RPMI7951 (cell line): ENCODE data around the gene BHLHE23. TPM values are rescaled to one million over a fixed set of nuclear protein-coding genes. Genes with fewer than 3 reads are reported as not detected.

ENCODE experiments used
- DNase-seq: peaks from one replicate; pipeline ENCODE4 v3.0.0-alpha.2; 2012; ENCODE audit warnings: low read depth
- total RNA-seq: library from RNA; depleted of rRNA; stranded (reverse); fragments of >200 nt; shearing (Covaris generic); gene quantifications from 2 replicates; pipeline ENCODE4 v1.2.3, GENCODE V29; 2014

BHLHE23 gene
- total RNA-seq, 1 experiment from 2014 or later, result not detected

DNA sequence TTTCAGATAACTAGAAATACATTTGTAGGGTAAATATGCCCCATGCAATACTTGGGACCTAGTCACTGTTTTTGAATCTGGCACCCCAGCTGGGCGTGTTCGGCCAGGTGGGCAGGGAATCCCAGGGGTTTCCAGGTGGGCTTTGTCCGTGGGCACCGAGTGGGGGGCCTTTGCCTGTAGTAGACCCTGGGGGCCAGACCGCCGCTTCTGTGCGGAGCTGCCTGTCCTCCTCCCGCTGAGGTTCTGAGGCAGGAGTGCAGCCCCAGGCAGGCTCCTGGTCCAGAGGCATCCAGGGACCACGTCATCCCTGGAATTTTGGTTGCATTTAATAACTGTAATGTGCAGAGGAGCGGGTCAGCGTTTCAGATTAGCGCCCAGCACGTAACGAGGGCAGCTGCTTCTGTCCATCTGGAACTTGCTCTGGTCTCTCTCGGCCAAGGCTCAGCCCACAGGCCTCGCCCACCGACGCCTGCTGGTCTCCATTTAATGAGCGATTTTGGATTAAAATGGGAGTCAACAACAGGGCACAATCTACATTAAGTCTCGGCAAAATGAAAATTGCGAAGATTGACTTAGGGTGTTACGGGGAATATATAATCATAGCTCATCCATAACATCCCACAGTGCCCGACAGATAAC, 12.8 kb downstream of the BHLHE23 start:
- no peak for DNase-seq

DNA sequence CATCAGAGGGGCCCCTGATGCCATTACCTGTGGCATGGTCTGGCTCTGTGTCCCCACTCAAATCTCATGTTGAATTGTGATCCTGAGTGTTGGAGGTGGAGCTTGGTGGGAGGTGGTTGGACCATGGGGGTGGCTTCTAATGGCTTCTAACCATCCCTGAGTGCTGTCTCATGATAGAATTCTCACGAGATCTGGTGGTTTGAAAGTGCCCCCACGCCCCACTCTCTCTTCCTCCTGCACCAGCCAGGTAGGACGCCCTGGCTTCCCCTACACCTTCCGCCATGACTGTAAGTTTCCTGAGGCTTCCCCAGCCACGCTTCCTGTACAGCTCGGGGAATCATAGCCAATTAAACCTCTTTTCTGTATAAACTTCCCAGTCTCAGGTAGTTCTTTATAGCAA, 14.9 kb downstream of the BHLHE23 start:
- no peak for DNase-seq

DNA sequence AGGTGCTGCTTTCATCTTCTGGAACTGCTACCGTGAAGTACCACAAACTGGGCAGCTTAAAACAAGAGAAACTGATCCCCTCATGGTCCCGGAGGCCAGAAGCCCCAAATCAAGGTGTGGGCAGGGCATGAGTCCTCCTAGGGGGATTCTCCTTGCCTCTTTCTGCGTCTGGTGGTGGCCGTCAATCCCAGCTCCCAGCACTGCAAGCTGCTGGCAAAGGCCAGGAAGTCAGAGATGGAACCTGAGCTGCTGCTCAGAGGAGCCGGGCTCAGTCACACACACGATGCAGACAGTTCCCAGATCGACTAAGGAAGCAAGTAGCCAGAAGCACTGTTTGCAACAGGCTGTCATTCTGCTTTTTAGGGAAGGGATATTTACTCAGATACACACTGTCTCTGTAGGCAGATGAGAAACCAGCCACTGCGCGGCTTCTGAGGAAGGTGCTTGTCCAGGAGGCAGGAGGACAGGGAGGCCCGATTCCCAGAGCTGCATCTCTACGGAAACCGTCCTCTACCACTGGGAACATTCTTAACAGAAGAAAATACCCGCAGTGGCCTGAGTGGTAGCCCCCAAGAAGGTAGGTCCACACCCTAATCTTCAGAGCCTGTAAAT, 15.5 kb downstream of the BHLHE23 start:
- DNase-seq, result no peak

DNA sequence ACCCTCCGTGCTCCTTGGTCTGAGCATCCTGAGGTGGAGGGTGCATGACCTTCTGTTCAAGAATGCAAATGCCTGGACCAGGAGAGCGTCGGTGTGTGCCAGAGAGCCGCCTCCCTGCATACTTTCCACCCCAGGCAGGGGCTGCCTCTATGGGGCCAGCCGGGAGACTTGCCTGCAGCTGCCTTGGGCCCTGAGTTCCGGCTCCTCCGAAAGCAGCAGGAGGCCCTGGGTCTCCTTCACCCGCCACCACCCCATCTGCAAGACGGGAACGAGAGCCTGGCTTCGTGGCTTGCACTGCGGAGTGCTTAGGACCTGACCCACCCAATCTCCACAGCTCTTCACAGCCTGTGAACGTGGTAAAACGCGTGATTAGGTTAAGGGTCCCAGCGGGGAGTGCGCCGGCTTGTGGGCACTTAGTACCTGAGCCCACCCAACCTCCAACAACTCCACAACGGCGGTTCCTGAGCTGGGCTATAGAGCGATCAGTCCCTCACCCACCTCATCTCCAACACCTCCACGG, 16.4 kb downstream of the BHLHE23 start:
- no peak for DNase-seq

DNA sequence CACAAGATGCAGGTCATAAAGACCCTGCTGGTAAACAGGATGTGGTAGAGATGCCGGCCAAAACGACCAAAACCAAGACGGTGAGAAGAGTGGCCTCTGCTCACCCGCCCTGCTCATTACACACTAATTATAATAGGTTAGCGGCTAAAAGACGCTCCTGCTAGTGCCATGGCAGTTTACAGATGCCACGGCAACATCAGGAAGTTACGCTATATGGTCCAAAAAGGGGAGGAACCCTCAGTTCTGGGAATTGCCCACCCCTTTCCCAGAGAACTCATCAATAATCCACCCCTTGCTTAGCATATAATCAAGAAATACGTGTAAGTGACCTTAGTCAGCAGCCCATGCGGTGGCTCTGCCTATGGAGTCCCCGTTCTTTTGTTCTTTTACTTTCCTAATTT, 17.6 kb downstream of the BHLHE23 start:
- no peak for DNase-seq

DNA sequence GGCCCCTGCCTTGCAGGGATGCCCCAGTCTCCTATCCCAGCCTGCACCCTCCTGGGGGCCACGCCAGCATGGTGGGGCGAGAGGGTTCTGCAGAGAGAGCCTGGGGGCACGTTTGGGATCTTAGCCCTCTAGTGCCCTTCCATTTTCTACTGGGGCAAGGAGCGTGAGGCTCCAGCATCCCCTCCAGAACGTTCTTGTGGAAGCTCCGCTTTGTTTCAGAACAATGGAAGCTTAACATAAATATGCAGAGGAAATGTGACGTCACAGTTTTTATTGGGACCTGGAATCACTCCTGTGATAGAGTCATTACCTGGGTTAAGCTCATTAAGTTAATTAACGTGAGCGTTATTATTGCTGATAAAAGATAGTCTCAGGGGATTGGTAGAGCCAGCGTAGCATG, 19.6 kb downstream of the BHLHE23 start:
- DNase-seq, result no peak

DNA sequence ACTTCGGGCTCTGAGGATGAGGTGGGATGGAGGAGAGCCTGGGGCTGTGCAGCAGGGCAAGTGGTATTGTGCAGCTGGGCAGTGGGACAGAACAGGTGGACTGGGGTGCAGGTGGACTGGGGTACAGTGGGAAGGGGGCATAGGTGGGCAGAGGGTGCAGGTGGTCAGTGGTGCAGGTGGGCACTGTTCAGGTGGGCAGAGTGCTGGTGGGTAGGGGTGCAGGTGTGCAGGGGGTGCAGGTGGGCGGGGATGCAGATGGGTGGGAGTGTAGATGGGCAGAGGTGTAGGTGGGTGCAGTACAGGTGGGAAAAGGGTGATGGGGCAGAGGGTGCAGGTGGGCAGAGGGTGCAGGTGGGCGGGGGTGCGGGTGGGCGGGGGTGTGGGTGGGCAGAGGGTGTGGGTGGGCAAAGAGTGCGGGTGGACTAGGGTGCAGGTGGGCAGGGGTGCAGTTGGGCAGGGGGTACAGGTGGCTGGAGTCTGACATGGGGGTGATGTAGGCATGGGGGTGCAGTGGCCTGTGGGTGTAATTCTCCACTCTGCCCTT, 20.4 kb downstream of the BHLHE23 start:
- DNase-seq, result no peak

DNA sequence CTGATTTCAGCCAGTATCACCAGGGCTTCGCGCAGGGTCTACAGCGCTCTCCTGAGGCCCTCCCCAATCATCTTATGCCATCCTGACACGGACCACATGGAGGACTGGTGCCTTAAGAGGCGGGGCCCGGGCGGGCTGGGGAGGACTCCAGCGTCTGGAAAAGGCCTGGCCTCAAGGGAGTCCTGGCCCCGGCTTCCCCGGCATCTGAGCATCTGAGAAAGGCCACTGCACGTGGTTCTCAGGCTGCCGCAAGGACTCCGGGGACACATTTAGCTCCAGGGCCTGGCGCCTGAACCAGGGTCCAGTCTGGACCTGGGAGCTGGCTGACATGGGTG, 21.4 kb downstream of the BHLHE23 start:
- no peak for DNase-seq

DNA sequence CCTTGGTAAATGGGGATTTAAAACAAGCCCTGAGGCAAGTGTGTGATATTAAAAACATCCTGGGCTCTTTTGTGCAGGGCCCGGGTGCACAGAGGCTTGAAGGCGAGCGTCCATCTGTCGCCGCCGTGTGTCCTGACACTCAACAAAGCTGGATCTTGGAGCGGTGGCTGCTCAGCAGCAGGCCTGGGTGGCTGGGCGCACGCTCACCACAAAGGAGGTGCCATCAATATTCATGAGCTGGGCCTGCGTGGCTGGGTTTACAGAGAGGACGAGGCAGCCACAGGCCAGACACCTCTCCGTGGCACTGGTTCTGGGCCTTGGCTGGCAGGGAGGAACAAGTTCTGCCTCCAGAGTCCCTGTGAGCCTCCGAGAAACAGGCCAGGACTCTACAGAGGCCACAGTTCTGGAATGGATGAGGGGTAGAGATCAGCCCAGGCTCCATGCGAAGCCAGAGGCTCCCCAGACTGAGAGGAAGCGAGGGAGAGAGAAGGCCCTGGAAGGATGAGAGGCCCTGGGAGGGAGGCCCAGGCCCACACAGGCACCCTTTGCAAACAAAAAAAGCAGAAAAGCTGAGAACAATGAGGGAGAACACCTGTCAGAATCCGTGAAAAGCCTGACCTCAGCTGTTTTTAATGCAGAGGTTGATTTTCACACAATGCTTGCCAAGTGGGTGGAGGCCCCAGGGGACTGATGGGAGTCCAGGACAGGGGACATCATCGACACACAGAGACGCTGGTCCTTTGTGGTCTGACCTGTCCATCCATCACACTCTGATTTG, 21.9 kb downstream of the BHLHE23 start:
- DNase-seq, result no peak

DNA sequence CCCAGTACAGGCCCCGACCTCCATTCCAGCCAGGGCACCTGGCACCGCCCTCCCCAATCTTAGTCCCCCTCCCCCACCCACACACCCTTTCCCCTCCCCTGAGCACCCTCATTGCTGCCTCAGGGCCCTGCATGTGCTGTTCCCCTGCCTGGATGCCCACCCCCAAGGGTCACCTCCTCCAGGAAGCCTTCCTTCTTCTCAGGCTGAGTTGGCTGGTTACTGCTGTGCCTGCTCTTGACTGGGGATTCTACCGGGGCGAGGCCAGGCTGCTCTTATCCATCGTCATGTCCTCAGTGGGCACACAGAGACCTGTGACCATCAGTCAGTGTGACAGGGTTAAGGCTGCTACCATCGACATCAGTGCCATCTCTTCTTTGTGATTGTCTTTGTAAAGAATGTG, 23.6 kb downstream of the BHLHE23 start:
- no peak for DNase-seq

DNA sequence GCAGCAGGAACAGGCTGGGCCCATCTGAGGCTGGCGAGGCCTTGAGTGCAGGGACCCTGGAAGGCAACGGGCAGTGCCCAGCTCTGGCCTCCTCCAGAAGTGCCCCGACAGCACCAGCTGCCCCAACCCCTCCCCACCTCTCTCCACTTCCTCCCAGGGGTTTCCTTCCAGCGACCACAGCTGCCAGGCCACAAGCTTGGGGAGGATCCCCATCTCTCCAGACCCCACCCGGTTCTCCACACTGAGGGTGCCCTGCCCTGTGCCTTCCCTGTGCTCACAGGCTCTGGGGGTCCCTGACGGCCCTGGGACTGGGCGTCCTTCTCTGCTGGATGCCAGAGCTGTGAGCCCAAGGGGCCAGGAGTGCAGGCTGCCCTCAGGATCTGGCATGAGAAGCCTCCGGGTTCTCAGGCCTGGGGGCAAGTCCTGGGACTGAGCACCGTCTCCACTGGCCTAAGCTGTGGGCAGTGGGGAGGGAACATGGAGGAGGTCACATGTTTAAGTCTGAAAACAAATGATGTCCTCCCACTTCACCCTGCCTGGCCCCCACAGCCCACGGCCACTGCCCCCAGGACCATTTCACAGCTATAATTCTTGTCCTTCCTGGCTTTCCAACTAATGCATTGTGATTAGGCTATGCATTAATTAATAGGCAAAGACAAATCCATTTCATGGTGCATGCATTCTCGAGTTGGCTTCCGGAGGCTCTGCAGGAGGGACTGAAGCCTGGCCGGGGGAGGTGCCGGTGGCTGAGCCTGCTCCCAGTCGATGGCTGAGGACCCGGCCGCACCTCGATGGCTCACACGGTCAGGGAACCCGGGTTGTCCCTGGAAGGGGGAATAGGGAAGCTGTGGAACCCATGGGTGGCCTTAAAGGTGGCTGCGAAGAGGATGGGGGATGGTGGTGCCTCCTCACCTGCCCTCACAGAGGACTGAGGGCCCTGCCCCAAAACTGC, 24.4 kb downstream of the BHLHE23 start:
- DNase-seq, result no peak

DNA sequence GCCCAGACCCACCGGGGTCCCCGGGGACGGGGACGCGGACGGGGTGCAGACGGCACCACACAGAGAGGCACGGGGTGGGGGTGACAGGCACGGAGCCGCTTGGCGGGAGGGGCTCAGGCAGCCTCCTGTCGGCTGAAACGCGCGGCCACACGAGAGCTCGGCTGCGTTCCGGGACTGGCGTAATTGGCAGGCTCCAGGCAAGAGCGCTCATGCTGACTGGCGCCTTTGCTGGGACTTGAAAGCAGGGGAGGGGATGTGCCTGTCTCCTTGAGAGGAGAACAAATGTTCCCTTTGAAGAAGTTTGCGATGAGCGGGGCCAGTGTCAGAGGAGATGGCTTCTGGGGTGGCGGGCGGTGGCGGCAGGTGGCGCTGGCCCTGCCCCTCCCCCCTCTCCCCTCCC, 25.8 kb downstream of the BHLHE23 start:
- DNase-seq, result no peak

DNA sequence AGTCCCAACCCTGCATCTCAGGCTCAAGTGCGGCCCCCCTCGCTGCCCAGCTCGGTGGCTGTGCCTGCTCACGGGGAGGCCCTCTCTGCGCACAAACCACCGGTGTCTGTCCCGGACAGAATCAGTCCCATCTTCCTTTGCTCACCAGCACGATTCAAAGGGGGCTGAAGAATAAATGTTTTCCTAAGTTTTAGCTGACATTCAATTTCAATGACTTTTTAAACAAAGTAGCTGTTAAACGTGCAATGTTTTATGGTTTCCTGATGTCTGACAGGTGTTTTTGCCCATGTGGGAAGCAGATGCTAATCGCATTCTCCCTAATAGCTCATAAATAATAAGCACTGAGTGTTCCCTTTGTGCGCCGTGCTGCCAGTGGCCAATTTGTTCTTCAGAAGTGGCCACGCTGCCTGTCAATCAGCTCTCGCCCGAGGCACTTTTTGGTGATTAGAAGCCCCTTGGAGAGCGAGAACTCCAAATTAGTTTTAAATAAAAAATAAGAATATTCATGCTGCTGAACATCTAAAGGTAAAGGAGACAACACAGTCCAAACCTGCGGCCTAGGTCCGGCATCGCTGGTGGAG, 26.3 kb downstream of the BHLHE23 start:
- DNase-seq, result no peak

DNA sequence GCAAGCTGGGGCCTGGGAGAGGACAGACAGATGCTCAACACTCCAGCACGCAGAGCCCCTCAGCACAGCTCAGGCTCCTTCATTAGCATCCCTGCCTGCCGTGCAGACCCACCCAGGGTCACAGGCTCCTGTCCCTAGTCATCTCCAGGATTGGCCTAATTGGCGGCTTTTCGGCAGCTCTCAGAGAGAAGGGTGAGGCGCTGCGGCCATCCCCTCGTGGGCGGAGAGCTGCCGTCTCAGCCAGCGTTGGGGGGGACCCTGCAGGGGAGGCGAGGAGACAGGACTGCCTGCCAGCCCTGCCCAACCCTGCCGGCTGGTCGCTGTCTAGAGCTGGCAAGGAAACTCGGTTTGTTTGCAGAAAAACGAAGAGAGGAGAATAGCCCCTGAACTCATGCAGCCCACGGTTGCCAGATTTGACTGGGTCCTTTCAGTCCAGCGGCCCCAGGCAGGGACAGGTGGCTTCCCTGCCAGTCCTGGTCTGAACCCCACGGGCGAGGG, 26.8 kb downstream of the BHLHE23 start:
- no peak for DNase-seq

DNA sequence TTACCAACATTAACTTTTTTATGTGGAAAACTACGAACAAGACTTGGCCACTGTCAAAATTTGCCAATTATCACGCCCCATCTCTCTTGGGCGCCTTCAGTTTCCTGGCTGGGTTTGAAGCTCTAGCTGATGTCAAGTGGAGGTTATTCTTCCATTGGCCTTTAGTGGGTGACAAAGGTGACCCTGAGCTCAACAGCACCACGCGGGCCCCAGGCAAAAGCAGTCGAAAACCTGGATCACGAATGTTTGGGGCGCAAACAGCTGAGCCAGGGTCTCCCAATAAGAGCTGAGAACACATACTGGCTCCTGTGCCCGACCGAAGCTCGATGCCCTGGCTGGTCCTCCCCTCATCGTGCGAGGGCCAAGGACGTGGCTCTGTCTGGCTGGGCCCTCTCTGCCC, 27.5 kb downstream of the BHLHE23 start:
- no peak for DNase-seq

DNA sequence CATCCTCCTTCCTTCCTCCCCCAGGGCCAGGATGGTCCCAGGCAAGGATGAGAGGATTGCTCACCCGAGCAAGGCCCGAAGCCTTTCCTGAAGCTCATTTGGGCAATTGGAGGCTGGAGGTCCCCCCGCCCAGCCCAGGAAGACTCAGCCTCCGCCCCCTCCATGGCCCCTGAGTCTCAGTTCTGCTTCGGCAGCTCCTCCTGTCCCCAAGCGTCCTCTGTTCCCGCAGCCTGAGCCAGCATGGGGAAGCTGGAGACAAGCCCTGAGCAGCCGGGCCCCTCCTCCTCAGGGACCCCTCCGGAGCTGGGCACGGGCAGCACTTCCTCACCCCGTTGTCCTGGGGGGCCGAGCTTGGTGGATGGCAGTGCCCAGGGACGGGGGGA, 28.2 kb downstream of the BHLHE23 start:
- no peak for DNase-seq

DNA sequence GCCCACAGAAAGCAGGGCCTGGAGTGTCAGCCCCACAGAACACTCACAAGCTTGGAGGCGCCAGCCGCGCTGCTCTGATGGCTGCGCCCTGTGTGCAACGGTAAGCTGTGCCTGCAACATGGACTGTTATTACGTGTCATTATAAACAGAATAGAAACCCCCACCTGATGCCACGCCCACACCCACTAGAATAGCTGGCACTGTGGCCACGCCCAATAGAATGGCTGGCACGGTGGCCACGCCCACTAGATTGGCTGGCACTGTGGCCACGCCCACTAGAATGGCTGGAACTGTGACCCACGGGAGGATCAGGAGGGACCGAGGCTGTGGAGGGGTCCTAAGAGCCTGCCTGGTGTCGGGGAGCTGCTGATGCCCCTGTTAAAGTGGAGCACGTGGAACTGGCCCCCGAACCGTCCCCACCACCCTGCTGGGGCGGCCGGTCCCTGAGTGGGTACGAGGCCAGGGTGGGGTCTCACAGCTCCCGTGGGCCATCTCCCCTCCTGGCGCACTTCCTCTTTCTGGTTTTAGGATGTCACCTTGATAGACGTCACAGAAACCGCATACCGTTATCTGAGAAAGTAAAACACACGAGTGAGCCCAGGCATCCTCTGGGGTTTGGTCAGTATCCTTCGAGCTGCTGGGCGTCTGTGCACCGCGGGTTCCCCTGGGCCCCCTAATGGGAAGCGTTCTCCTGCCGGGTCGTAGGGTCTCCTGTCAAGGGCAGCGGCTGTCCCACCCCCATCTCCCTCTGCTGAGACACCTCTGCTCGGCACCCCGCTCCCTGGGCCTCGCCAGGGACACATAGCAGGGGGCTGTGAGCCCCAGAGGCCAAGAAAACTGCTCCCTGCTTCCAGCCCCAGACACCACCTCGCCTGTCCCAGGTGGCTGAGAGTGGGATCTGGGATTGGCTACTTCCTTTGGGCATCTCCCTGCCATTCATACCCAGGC, 28.9 kb downstream of the BHLHE23 start:
- no peak for DNase-seq

DNA sequence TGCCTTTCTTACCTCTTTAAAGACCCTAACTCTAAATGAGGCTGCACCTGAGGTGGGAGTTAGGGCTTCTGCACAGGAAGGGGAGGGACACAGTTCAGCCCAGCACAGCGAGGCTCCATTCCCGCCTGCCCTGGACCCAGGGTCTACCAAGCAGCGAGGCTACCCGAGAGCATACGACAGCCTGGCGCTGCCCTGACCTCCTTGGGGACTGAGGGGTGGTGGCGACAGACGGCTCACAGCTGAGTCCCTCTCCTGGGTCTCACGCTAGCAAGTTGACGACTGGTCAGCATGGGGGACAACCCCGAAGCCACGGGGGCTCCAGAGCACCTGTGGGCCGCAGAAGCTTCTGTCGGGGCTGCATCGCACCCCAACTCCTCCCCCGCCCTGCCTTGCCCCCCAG, 29.9 kb downstream of the BHLHE23 start:
- DNase-seq, result no peak

DNA sequence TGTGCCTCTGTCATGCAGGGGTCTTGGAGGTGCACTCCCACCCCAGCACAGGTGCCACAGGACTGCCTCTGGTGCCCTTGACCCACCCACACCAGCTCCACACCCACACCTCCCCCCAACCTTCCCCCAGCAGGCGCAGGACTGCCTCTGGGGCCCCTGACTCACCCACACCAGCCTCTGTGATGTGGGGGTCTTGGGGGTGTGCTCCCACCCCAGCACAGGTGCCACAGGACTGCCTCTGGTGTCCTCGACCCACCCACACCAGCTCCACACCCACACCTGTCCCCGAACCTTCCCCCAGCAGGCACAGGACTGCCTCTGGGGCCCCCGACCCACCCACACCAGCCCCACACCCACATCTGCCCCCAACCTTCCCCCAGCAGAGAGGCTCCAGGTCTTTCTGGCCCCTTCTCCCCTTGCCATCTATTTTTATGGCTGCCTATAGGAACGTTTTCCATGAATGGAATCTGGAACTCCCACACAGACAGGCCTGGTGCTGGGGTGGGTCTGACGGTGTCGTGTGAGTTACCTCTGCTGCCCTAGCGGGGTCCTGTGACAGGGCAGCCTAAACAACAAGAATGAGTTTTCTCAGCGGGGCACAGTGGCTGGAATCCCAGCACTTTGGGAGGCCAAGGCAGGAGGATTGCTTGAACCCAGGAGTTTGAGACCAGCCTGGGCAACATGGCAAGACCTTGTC, 30.8 kb downstream of the BHLHE23 start:
- DNase-seq, result no peak
